SK-N-SH treated with all-trans-retinoic acid at 6 μM for 48 hours (cell line): ENCODE data around the gene PSME3.
A peak's percentile ranks its signal among the peaks of the same experiment; 100 is the strongest.

Source experiments
- ATAC-seq: fragments of 200-7000 bp; cut with Tn5 transposase; 3 replicates; pipeline ENCODE4 v1.9.1; 2020; ENCODE audit warnings: mild to moderate bottlenecking, moderate library complexity
- ARNTL ChIP-seq: fragments of 450-650 bp; formaldehyde crosslinking; IDR thresholded peaks from 2 replicates; pipeline ENCODE4 v1.5.0; 2020; ENCODE audit warnings: low read depth, mild to moderate bottlenecking, moderate library complexity, borderline replicate concordance
- ESRRG ChIP-seq: fragments of 250-450 bp; sonication (Bioruptor Pico); IDR thresholded peaks from 2 replicates; pipeline ENCODE4 v1.6.1; 2021; ENCODE audit warnings: mild to moderate bottlenecking
- ISL1 ChIP-seq: fragments of 250-450 bp; sonication (Bioruptor Pico); IDR thresholded peaks from 2 replicates; pipeline ENCODE4 v2.1.2; 2022; ENCODE audit warnings: mild to moderate bottlenecking, moderate library complexity
- OSR1 ChIP-seq: fragments of 250-450 bp; sonication (Bioruptor Pico); IDR thresholded peaks from 2 replicates; pipeline ENCODE4 v1.8.0; 2022; ENCODE audit warnings: moderate library complexity, mild to moderate bottlenecking, inconsistent platforms
- PPARA ChIP-seq: fragments of 250-450 bp; sonication (Bioruptor Pico); IDR thresholded peaks from 2 replicates; pipeline ENCODE4 v1.5.0; 2020; ENCODE audit warnings: mild to moderate bottlenecking, borderline replicate concordance
- SNAI2 ChIP-seq: fragments of 250-450 bp; sonication (Bioruptor Pico); IDR thresholded peaks from 2 replicates; pipeline ENCODE4 v1.5.0; 2020; ENCODE audit warnings: mild to moderate bottlenecking, moderate library complexity
- TCF4 ChIP-seq: fragments of 250-450 bp; sonication (Bioruptor Pico); IDR thresholded peaks from 2 replicates; pipeline ENCODE4 v1.8.0; 2021; ENCODE audit warnings: mild to moderate bottlenecking, moderate library complexity, borderline replicate concordance
- ZC3H10 ChIP-seq: fragments of 250-450 bp; sonication (Bioruptor Pico); IDR thresholded peaks from 2 replicates; pipeline ENCODE4 v1.5.1; 2021; ENCODE audit warnings: mild to moderate bottlenecking, moderate library complexity
- ZFP3 ChIP-seq: fragments of 250-450 bp; sonication (Bioruptor Pico); IDR thresholded peaks from 2 replicates; pipeline ENCODE4 v1.5.0; 2020; ENCODE audit warnings: mild to moderate bottlenecking, moderate library complexity
- ZFP30 ChIP-seq: fragments of 450-650 bp; formaldehyde crosslinking; IDR thresholded peaks from 2 replicates; pipeline ENCODE4 v1.5.0; 2022; ENCODE audit warnings: mild to moderate bottlenecking, moderate library complexity
- ZNF70 ChIP-seq: fragments of 450-650 bp; formaldehyde crosslinking; IDR thresholded peaks from 2 replicates; pipeline ENCODE4 v1.5.0; 2020; ENCODE audit warnings: mild to moderate bottlenecking, moderate library complexity
- ZNF8 ChIP-seq: fragments of 450-650 bp; formaldehyde crosslinking; IDR thresholded peaks from 2 replicates; pipeline ENCODE4 v1.5.0; 2020; ENCODE audit warnings: mild to moderate bottlenecking, moderate library complexity
- TF ChIP-seq, protein P1 (sequence below): fragments of 250-450 bp; sonication (Bioruptor Pico); IDR thresholded peaks from 2 replicates; pipeline ENCODE4 v1.5.0; 2020; ENCODE audit warnings: mild to moderate bottlenecking, moderate library complexity
- TF ChIP-seq, protein P2 (sequence below): fragments of 250-450 bp; sonication (Bioruptor Pico); IDR thresholded peaks from 2 replicates; pipeline ENCODE4 v1.5.1; 2020; ENCODE audit warnings: low read depth, mild to moderate bottlenecking, moderate library complexity
- TF ChIP-seq, protein P3 (sequence below): fragments of 250-450 bp; sonication (Bioruptor Pico); IDR thresholded peaks from 2 replicates; pipeline ENCODE4 v1.8.0; 2021; ENCODE audit warnings: low read depth, mild to moderate bottlenecking, moderate library complexity, borderline replicate concordance
- TF ChIP-seq, protein P4 (sequence below): fragments of 250-450 bp; sonication (Bioruptor Pico); IDR thresholded peaks from 2 replicates; pipeline ENCODE4 v1.8.0; 2020; ENCODE audit warnings: mild to moderate bottlenecking, moderate library complexity, borderline replicate concordance

Gene PSME3

DNA sequence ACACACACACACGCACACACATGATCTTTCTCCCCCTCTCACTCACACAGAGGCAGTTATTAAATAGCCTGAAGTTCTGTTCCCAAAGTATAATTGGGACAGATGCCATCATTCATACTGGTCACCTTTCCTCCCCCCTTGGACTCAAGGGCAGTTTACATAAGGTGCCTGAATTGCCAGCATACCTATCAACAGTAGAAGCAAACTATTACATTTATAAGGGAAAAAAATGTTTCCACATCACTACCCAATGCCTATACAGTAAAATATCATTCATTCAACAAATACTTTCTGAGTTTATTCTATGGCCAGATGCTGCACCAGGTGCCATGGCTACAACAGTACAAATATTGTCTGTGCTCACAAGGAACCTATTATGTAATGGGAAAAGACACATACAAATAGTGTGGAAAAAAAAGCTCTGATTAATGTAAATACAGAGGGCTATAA, 28.3 kb upstream of the PSME3 start:
- TF ChIP-seq ZC3H10 (no peak), ZNF70 (CRISPR knock-in tag) (no peak), PPARA (CRISPR knock-in tag) (no peak), ESRRG (CRISPR knock-in tag) (no peak), OSR1 (CRISPR knock-in tag) (no peak), TCF4 (CRISPR knock-in tag) (no peak), ZFP30 (CRISPR knock-in tag) (no peak), ARNTL (no peak), ISL1 (CRISPR knock-in tag) (no peak), SNAI2 (CRISPR knock-in tag) (no peak), ZNF8 (CRISPR knock-in tag) (no peak)
- TF ChIP-seq, protein P1, sequence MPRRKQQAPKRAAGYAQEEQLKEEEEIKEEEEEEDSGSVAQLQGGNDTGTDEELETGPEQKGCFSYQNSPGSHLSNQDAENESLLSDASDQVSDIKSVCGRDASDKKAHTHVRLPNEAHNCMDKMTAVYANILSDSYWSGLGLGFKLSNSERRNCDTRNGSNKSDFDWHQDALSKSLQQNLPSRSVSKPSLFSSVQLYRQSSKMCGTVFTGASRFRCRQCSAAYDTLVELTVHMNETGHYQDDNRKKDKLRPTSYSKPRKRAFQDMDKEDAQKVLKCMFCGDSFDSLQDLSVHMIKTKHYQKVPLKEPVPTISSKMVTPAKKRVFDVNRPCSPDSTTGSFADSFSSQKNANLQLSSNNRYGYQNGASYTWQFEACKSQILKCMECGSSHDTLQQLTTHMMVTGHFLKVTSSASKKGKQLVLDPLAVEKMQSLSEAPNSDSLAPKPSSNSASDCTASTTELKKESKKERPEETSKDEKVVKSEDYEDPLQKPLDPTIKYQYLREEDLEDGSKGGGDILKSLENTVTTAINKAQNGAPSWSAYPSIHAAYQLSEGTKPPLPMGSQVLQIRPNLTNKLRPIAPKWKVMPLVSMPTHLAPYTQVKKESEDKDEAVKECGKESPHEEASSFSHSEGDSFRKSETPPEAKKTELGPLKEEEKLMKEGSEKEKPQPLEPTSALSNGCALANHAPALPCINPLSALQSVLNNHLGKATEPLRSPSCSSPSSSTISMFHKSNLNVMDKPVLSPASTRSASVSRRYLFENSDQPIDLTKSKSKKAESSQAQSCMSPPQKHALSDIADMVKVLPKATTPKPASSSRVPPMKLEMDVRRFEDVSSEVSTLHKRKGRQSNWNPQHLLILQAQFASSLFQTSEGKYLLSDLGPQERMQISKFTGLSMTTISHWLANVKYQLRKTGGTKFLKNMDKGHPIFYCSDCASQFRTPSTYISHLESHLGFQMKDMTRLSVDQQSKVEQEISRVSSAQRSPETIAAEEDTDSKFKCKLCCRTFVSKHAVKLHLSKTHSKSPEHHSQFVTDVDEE (CRISPR knock-in tag): no peak
- TF ChIP-seq, protein P2, sequence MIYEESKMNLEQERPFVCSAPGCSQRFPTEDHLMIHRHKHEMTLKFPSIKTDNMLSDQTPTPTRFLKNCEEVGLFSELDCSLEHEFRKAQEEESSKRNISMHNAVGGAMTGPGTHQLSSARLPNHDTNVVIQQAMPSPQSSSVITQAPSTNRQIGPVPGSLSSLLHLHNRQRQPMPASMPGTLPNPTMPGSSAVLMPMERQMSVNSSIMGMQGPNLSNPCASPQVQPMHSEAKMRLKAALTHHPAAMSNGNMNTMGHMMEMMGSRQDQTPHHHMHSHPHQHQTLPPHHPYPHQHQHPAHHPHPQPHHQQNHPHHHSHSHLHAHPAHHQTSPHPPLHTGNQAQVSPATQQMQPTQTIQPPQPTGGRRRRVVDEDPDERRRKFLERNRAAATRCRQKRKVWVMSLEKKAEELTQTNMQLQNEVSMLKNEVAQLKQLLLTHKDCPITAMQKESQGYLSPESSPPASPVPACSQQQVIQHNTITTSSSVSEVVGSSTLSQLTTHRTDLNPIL (CRISPR knock-in tag): no peak
- TF ChIP-seq, protein P3, sequence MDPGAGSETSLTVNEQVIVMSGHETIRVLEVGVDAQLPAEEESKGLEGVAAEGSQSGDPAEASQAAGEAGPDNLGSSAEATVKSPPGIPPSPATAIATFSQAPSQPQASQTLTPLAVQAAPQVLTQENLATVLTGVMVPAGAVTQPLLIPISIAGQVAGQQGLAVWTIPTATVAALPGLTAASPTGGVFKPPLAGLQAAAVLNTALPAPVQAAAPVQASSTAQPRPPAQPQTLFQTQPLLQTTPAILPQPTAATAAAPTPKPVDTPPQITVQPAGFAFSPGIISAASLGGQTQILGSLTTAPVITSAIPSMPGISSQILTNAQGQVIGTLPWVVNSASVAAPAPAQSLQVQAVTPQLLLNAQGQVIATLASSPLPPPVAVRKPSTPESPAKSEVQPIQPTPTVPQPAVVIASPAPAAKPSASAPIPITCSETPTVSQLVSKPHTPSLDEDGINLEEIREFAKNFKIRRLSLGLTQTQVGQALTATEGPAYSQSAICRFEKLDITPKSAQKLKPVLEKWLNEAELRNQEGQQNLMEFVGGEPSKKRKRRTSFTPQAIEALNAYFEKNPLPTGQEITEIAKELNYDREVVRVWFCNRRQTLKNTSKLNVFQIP (CRISPR knock-in tag): no peak

DNA sequence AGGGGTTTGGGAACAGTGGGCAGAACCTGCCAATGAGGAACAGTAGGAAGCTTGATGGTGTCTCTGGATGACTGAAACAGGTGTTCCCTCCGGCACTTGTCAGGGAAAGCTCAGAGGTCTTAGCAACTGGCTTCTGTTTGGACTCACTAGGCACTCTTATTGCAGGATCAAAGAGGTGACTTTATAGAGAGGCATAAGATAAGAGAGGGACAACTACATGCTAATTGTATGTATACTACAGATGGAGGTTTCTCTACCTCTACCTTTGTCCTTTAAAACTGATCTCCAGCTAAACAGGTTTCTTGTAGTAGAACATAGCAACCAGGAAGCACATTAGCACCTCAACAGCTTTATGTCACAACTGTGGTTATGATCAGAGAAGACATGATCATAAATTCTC, 26.9 kb upstream of the PSME3 start:
- TF ChIP-seq, protein P1 (CRISPR knock-in tag): no peak
- TF ChIP-seq ESRRG (CRISPR knock-in tag) (no peak), ZNF70 (CRISPR knock-in tag) (no peak)
- no peak for ATAC-seq

More for the DNA sequence above, 28.3 kb upstream of the PSME3 start:
- no peak for ATAC-seq

DNA sequence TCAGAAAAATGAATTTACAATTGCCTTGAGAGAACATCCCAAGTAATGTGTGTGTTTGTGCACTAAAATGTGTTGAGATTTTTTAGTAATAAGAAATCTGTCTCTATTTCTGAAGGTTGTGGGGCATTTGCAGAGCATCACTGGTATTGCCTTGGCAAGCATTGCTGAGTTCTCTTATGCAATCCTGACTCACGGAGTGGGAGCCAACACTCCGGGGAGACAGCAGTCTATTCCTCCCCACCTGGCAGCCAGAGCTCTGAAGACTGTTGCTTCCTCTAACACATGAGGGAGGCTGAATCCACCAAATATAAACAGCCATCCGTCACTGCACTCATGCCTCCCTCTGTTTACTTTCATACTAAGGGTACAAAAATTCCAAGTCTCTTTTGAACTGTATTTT, 23.9 kb upstream of the PSME3 start:
- peak; percentile 84 for ATAC-seq
- TF ChIP-seq ZFP3 (CRISPR knock-in tag) (no peak), ZC3H10 (no peak), OSR1 (CRISPR knock-in tag) (no peak)
- TF ChIP-seq, protein P1 (CRISPR knock-in tag): no peak
- TF ChIP-seq, protein P4, sequence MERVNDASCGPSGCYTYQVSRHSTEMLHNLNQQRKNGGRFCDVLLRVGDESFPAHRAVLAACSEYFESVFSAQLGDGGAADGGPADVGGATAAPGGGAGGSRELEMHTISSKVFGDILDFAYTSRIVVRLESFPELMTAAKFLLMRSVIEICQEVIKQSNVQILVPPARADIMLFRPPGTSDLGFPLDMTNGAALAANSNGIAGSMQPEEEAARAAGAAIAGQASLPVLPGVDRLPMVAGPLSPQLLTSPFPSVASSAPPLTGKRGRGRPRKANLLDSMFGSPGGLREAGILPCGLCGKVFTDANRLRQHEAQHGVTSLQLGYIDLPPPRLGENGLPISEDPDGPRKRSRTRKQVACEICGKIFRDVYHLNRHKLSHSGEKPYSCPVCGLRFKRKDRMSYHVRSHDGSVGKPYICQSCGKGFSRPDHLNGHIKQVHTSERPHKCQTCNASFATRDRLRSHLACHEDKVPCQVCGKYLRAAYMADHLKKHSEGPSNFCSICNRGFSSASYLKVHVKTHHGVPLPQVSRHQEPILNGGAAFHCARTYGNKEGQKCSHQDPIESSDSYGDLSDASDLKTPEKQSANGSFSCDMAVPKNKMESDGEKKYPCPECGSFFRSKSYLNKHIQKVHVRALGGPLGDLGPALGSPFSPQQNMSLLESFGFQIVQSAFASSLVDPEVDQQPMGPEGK (CRISPR knock-in tag): peak; percentile 72; the same call in 1 of the 2 replicates
